HepG2 (cell line): ENCODE data around the gene IL17RC. TPM values are rescaled to one million over a fixed set of nuclear protein-coding genes. Genes with fewer than 3 reads are reported as not detected.

Source experiments
- AFF4 ChIP-seq: sonication (generic); formaldehyde crosslinking; IDR thresholded peaks from 2 replicates; pipeline ENCODE4 v1.4.0; 2020; ENCODE audit warnings: missing genetic modification reagents
- ARID4A ChIP-seq: sonication (generic); formaldehyde crosslinking; IDR thresholded peaks from 2 replicates; pipeline ENCODE4 v1.5.0; 2020; ENCODE audit warnings: mild to moderate bottlenecking, missing genetic modification reagents, borderline replicate concordance
- ASH2L ChIP-seq: fragments of 300-600, 200-600 bp; sonication (generic); IDR thresholded peaks from 2 replicates; pipeline ENCODE4 v1.7.0; 2017; ENCODE audit warnings: low read depth, mild to moderate bottlenecking, moderate library complexity, mixed read lengths, low read length; ENCODE audit not compliant: insufficient read length
- EED ChIP-seq: sonication (generic); formaldehyde crosslinking; IDR thresholded peaks from 2 replicates; pipeline ENCODE4 v1.5.0; 2020; ENCODE audit warnings: mild to moderate bottlenecking, missing genetic modification reagents
- HNRNPL ChIP-seq: fragments of 200-400 bp; formaldehyde crosslinking; IDR thresholded peaks from 2 replicates; pipeline ENCODE4 v1.6.1; 2017; ENCODE audit warnings: mild to moderate bottlenecking, low read depth, low read length
- HOXD1 ChIP-seq: sonication (generic); formaldehyde crosslinking; IDR thresholded peaks from 2 replicates; pipeline ENCODE4 v1.5.0; 2020; ENCODE audit warnings: missing genetic modification reagents
- JUND ChIP-seq: sonication (generic); formaldehyde crosslinking; IDR thresholded peaks from 2 replicates; pipeline ENCODE4 v1.8.0; 2022; ENCODE audit warnings: mild to moderate bottlenecking, missing genetic modification reagents
- MATR3 ChIP-seq: sonication (generic); formaldehyde crosslinking; IDR thresholded peaks from 2 replicates; pipeline ENCODE4 v1.4.0; 2020; ENCODE audit warnings: missing genetic modification reagents
- MIER3 ChIP-seq: IDR thresholded peaks from 2 replicates; pipeline ENCODE4 v1.6.1; 2016; ENCODE audit warnings: missing compliant biosample characterization, borderline replicate concordance
- PRMT3 ChIP-seq: sonication (generic); formaldehyde crosslinking; IDR thresholded peaks from 2 replicates; pipeline ENCODE4 v1.8.1; 2022; ENCODE audit warnings: low read depth, mild to moderate bottlenecking, moderate library complexity, missing genetic modification reagents, borderline replicate concordance
- ZC3H13 ChIP-seq: sonication (generic); formaldehyde crosslinking; IDR thresholded peaks from 2 replicates; pipeline ENCODE4 v1.8.1; 2023; ENCODE audit warnings: mild to moderate bottlenecking, missing genetic modification reagents, moderate library complexity
- ZNF264 ChIP-seq: sonication (generic); formaldehyde crosslinking; IDR thresholded peaks from 2 replicates; pipeline ENCODE4 v1.4.0; 2020; ENCODE audit warnings: missing genetic modification reagents
- ZNF670 ChIP-seq: sonication (generic); formaldehyde crosslinking; IDR thresholded peaks from 2 replicates; pipeline ENCODE4 v1.8.0; 2022; ENCODE audit warnings: mild to moderate bottlenecking, missing genetic modification reagents, borderline replicate concordance
- polyA plus RNA-seq, 8 experiments: library from polyadenylated mRNA; depleted of rRNA in 3 of 8; stranded (reverse) in 7 of 8; unstranded in 1 of 8; fragments of >200 nt; fragmentation: Illumina TruSeq in 4 of 8; extraction: Trizol in 4 of 8; gene quantifications; 2 replicates each; pipeline versions ENCODE4 v1.2.1 to v1.2.3, GENCODE V29; 2011 to 2016; ENCODE audit warnings: low read depth in 4 of 8, missing spikeins in 1 of 8, mixed read lengths in 1 of 8; ENCODE audit not compliant: insufficient read depth in 1 of 8
- total RNA-seq, 5 experiments: library from RNA; depleted of rRNA; stranded (reverse); fragments of >200 nt; fragmentation: Illumina TruSeq; extraction: Trizol; gene quantifications; 2 replicates each; pipeline ENCODE4 v1.2.3, GENCODE V29; 2016; ENCODE audit warnings: low read depth in 1 of 5
- TF ChIP-seq, protein P1 (sequence below): sonication (generic); formaldehyde crosslinking; IDR thresholded peaks from 2 replicates; pipeline ENCODE4 v1.5.1; 2020; ENCODE audit warnings: missing genetic modification reagents, mild to moderate bottlenecking, borderline replicate concordance
- TF ChIP-seq, protein P2 (sequence below), 2 experiments: sonication (generic) in 1 of 2; formaldehyde crosslinking in 1 of 2; IDR thresholded peaks; 2 replicates each; pipeline versions ENCODE4 v1.4.0 to v1.6.1; 2018 to 2020; ENCODE audit warnings: missing genetic modification reagents in 2 of 2, borderline replicate concordance in 1 of 2, low read depth in 1 of 2, mild to moderate bottlenecking in 1 of 2, missing biosample characterization in 1 of 2

IL17RC gene
- total and polyA plus RNA-seq, 2 of the 13 experiments (the other 11 are each of a cell fraction or from before 2014, with no cell fraction given) = 20.7 to 24.0 TPM

GRCh38 chr3:9946112-9947024 lies 29.5 kb downstream of the IL17RC start (continued):
- peak; percentile 40 for TF ChIP-seq ASH2L
- peak; percentile 50 for TF ChIP-seq HOXD1 (CRISPR knock-in tag)
- no peak for TF ChIP-seq PRMT3 (CRISPR knock-in tag)
- TF ChIP-seq, protein P1, sequence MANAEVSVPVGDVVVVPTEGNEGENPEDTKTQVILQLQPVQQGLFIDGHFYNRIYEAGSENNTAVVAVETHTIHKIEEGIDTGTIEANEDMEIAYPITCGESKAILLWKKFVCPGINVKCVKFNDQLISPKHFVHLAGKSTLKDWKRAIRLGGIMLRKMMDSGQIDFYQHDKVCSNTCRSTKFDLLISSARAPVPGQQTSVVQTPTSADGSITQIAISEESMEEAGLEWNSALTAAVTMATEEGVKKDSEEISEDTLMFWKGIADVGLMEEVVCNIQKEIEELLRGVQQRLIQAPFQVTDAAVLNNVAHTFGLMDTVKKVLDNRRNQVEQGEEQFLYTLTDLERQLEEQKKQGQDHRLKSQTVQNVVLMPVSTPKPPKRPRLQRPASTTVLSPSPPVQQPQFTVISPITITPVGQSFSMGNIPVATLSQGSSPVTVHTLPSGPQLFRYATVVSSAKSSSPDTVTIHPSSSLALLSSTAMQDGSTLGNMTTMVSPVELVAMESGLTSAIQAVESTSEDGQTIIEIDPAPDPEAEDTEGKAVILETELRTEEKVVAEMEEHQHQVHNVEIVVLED (CRISPR knock-in tag) = peak; percentile 86
- peak; percentile 71; the same call in 1 of the 2 replicates for TF ChIP-seq MIER3 (CRISPR knock-in tag)
- TF ChIP-seq HNRNPL = peak; percentile 89
- TF ChIP-seq EED = no peak
- no peak for TF ChIP-seq MATR3 (CRISPR knock-in tag)
- TF ChIP-seq AFF4 (CRISPR knock-in tag) = peak; percentile 56; the same call in 1 of the 2 replicates
- TF ChIP-seq ZNF264 (CRISPR knock-in tag) = no peak
- TF ChIP-seq JUND (CRISPR knock-in tag) = no peak; the same call in 1 of the 2 replicates
- peak; percentile 68; the same call in 1 of the 2 replicates for TF ChIP-seq ARID4A (CRISPR knock-in tag)
- peak; percentile 27; the same call in 1 of the 2 replicates for TF ChIP-seq ZC3H13
- TF ChIP-seq, protein P2, sequence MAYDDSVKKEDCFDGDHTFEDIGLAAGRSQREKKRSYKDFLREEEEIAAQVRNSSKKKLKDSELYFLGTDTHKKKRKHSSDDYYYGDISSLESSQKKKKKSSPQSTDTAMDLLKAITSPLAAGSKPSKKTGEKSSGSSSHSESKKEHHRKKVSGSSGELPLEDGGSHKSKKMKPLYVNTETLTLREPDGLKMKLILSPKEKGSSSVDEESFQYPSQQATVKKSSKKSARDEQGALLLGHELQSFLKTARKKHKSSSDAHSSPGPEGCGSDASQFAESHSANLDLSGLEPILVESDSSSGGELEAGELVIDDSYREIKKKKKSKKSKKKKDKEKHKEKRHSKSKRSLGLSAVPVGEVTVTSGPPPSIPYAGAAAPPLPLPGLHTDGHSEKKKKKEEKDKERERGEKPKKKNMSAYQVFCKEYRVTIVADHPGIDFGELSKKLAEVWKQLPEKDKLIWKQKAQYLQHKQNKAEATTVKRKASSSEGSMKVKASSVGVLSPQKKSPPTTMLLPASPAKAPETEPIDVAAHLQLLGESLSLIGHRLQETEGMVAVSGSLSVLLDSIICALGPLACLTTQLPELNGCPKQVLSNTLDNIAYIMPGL (CRISPR knock-in tag; IDR thresholded peaks at IDR 0.05; ENCODE audit: borderline replicate concordance in 1 of 2, low read depth in 1 of 2) = peak; percentile 93 to 97
- TF ChIP-seq ZNF670 (CRISPR knock-in tag) = peak; percentile 85
